H9 (cell line): ENCODE measurements around the gene RABGAP1L. TPM values are rescaled to one million over a fixed set of nuclear protein-coding genes. Genes with fewer than 3 reads are reported as not detected.
"Not testable (repeated sequence)": the region's sequence is repeated elsewhere in the genome, so short reads cannot be mapped to it uniquely, and the experiment has no call there.

Experiments
- DNase-seq: peaks from one replicate; pipeline ENCODE4 v3.0.0-alpha.2; 2017
- H2AFZ ChIP-seq: one replicate; pipeline ENCODE4 v1.6.1; 2013; ENCODE audit warnings: mild to moderate bottlenecking, low read length, control low read depth, moderate library complexity
- H2AK5ac ChIP-seq: 2 replicates; pipeline ENCODE4 v1.6.1; 2013; ENCODE audit warnings: low read length, control low read depth, mixed read lengths; ENCODE audit not compliant: insufficient read length
- H2BK120ac ChIP-seq: one replicate; pipeline ENCODE4 v1.6.1; 2013; ENCODE audit warnings: low read depth, mild to moderate bottlenecking, low read length, control low read depth, inconsistent platforms; ENCODE audit not compliant: poor library complexity, severe bottlenecking
- H2BK12ac ChIP-seq: 2 replicates; pipeline ENCODE4 v1.6.1; 2013; ENCODE audit warnings: low read length, control low read depth, mixed read lengths, low read depth; ENCODE audit not compliant: insufficient read length
- H2BK15ac ChIP-seq: 2 replicates; pipeline ENCODE4 v1.6.1; 2013; ENCODE audit warnings: low read depth, low read length, control low read depth
- H2BK20ac ChIP-seq: one replicate; pipeline ENCODE4 v1.6.1; 2013; ENCODE audit warnings: low read depth, mild to moderate bottlenecking, low read length, control low read depth, inconsistent platforms; ENCODE audit not compliant: poor library complexity, severe bottlenecking
- H2BK5ac ChIP-seq: 2 replicates; pipeline ENCODE4 v1.6.1; 2013; ENCODE audit warnings: low read length, control low read depth, mixed read lengths; ENCODE audit not compliant: insufficient read length
- H3K14ac ChIP-seq: 2 replicates; pipeline ENCODE4 v1.6.1; 2013; ENCODE audit warnings: low read length, control low read depth; ENCODE audit not compliant: insufficient read depth
- H3K18ac ChIP-seq: 2 replicates; pipeline ENCODE4 v1.6.1; 2013; ENCODE audit warnings: low read depth, mild to moderate bottlenecking, mixed read lengths, low read length, control low read depth; ENCODE audit not compliant: insufficient read length
- H3K23ac ChIP-seq: 2 replicates; pipeline ENCODE4 v1.6.1; 2013; ENCODE audit warnings: low read length, control low read depth, mixed read lengths, low read depth; ENCODE audit not compliant: insufficient read length
- H3K23me2 ChIP-seq: 2 replicates; pipeline ENCODE4 v1.6.1; 2013; ENCODE audit warnings: low read depth, mild to moderate bottlenecking, mixed read lengths, low read length, control low read depth; ENCODE audit not compliant: insufficient read length, poor library complexity, severe bottlenecking
- H3K27ac ChIP-seq: 2 replicates; pipeline ENCODE4 v1.5.1; 2013; ENCODE audit warnings: low read length, control low read depth, mixed read lengths, low read depth; ENCODE audit not compliant: insufficient read length
- H3K27me3 ChIP-seq: 2 replicates; pipeline ENCODE4 v1.6.1; 2013; ENCODE audit warnings: low read length, control low read depth, inconsistent platforms; ENCODE audit not compliant: insufficient read depth
- H3K4ac ChIP-seq: 2 replicates; pipeline ENCODE4 v1.6.1; 2013; ENCODE audit warnings: low read depth, mild to moderate bottlenecking, control low read depth, inconsistent platforms, low read length, moderate library complexity
- H3K4me1 ChIP-seq: 2 replicates; pipeline ENCODE4 v1.6.1; 2013; ENCODE audit warnings: low read length, control low read depth, inconsistent platforms; ENCODE audit not compliant: insufficient read depth
- H3K4me2 ChIP-seq: 2 replicates; pipeline ENCODE4 v1.6.1; 2013; ENCODE audit warnings: low read length, control low read depth, mixed read lengths; ENCODE audit not compliant: insufficient read length, insufficient read depth
- H3K56ac ChIP-seq: 2 replicates; pipeline ENCODE4 v1.6.1; 2013; ENCODE audit warnings: low read depth, mild to moderate bottlenecking, mixed read lengths, low read length, control low read depth; ENCODE audit not compliant: insufficient read length
- H3K79me1 ChIP-seq: 2 replicates; pipeline ENCODE4 v1.6.1; 2013; ENCODE audit warnings: low read depth, mild to moderate bottlenecking, moderate library complexity, low read length, control low read depth, inconsistent platforms; ENCODE audit not compliant: insufficient read depth, poor library complexity, severe bottlenecking
- H3K79me2 ChIP-seq: 2 replicates; pipeline ENCODE4 v1.6.1; 2013; ENCODE audit warnings: low read length, control low read depth, inconsistent platforms; ENCODE audit not compliant: insufficient read depth
- H3K9ac ChIP-seq: 2 replicates; pipeline ENCODE4 v1.6.1; 2013; ENCODE audit warnings: low read length, control low read depth, mixed read lengths; ENCODE audit not compliant: insufficient read length; ENCODE audit errors: extremely low read depth
- H3K9me3 ChIP-seq: one replicate; pipeline ENCODE4 v1.6.1; 2013; ENCODE audit warnings: low read depth, low read length, inconsistent platforms; ENCODE audit not compliant: control insufficient read depth
- H3T11ph ChIP-seq: one replicate; pipeline ENCODE4 v1.6.1; 2013; ENCODE audit warnings: mild to moderate bottlenecking, low read length, control low read depth, inconsistent platforms
- H4K20me1 ChIP-seq: one replicate; pipeline ENCODE4 v1.6.1; 2013; ENCODE audit not compliant: control insufficient read depth, insufficient read length, insufficient read depth
- H4K5ac ChIP-seq: 2 replicates; pipeline ENCODE4 v1.6.1; 2013; ENCODE audit warnings: low read depth, mild to moderate bottlenecking, mixed read lengths, low read length, control low read depth; ENCODE audit not compliant: insufficient read length
- H4K8ac ChIP-seq: replicated peaks from 2 replicates; pipeline ENCODE4 v1.6.1; 2013; ENCODE audit warnings: low read length, control low read depth, mixed read lengths, low read depth; ENCODE audit not compliant: insufficient read length
- H4K91ac ChIP-seq: 2 replicates; pipeline ENCODE4 v1.6.1; 2013; ENCODE audit warnings: low read depth, mild to moderate bottlenecking, moderate library complexity, mixed read lengths, low read length, control low read depth; ENCODE audit not compliant: insufficient read length
- H3K27ac Mint-ChIP-seq, 3 experiments: 2 replicates in 2 of 3; 3 replicates in 1 of 3; pipeline ENCODE4 v1.8.0; 2020 to 2021; ENCODE audit warnings: mixed read lengths in 3 of 3, mild to moderate bottlenecking in 1 of 3, moderate library complexity in 1 of 3
- H3K27me3 Mint-ChIP-seq: 2 replicates; pipeline ENCODE4 v1.8.0; 2021; ENCODE audit warnings: low read depth, mild to moderate bottlenecking, moderate library complexity, mixed read lengths
- H3K36me3 Mint-ChIP-seq, 3 experiments: 2 replicates in 2 of 3; 3 replicates in 1 of 3; pipeline ENCODE4 v1.8.0; 2020 to 2021; ENCODE audit warnings: low read depth in 3 of 3, mixed read lengths in 3 of 3; ENCODE audit not compliant: insufficient read depth in 1 of 3
- H3K4me1 Mint-ChIP-seq, 2 experiments: 2 replicates each; pipeline ENCODE4 v1.8.0; 2020; ENCODE audit warnings: mixed read lengths in 2 of 2
- H3K4me3 Mint-ChIP-seq, 2 experiments: 2 replicates in 1 of 2; 3 replicates in 1 of 2; pipeline ENCODE4 v1.8.0; 2020 to 2021; ENCODE audit warnings: mild to moderate bottlenecking in 2 of 2, mixed read lengths in 2 of 2, moderate library complexity in 1 of 2
- H3K9me3 Mint-ChIP-seq, 2 experiments: 2 replicates in 1 of 2; 3 replicates in 1 of 2; pipeline ENCODE4 v1.8.0; 2020; ENCODE audit warnings: mild to moderate bottlenecking in 2 of 2, mixed read lengths in 2 of 2, moderate library complexity in 1 of 2
- WGBS: extraction: QIAGEN DNeasy Blood & Tissue Kit; methylation state at CpG from one replicate; pipeline ENCODE4 v1.1.7; 2013; ENCODE audit warnings: missing lambda C conversion rate, low lambda C conversion rate, mixed read lengths; ENCODE audit not compliant: insufficient read length; ENCODE audit errors: extremely low coverage; 5-methylcytosine and 5-hydroxymethylcytosine counted together
- total RNA-seq: library from RNA; stranded (reverse); gene quantifications from 2 replicates; pipeline ENCODE4 v1.2.1, GENCODE V29; 2021
- TF ChIP-seq, protein P1 (sequence below): fragments of 200-600 bp; sonication (generic); conservative IDR thresholded peaks from 3 replicates; pipeline ENCODE4 v1.8.0; 2021; ENCODE audit warnings: antibody characterized with exemption, mild to moderate bottlenecking

The RABGAP1L gene
- total RNA-seq, 1 experiment from 2014 or later, result 147 TPM

DNA sequence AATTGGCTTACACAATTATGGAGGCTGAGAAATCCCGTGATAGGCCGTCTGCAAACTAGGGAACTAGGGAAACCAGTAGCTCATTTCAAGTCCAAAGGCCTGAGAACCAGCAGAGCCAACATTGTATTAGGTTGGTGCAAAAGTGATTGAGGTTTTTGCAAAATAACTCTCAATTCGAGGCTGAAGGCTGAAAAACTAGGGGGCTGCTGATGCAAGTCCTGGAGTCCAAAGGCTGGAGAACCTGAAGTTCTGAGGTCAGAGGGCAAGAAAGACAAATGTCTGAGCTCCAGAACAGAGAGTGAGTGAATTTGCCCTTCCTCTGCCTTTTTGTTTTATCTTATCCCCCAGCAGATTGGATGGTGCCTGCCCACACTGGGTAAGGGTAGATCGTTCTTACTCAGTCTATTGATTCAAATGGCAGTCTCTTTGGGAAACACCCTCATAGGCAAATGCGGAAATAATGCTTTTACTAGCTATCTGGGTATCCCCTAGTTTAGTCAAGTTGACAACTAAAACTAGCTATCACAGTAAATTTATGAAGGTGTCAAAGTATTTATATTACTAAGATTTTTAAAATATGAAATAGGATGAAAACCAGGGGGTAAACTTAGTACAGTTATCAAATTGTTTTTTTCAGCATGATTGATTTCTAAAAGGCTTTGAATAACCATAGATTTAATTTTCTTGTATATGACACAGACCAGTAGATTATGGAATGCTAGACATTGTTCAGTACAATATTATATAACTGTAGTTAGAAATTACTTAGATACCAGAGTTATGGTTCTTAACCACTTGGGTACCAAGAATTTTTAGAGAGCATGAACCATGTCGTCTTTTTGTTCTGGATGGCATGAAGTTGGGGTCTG, 15.4 kb downstream of the RABGAP1L start:
- H2BK20ac ChIP-seq, result no peak overlapping the region
- no peaks in the 10 kb centered on the region for H3K23me2 ChIP-seq
- no peak overlapping the region for H2BK5ac ChIP-seq
- no peak overlapping the region for H3K56ac ChIP-seq
- H2BK12ac ChIP-seq, result no peak overlapping the region
- no CpG with 5 or more reads among the region's 6 CpGs for WGBS
- Mint-ChIP-seq H3K4me3 (no peak overlapping the region), H3K4me1 (no peaks in the 10 kb centered on the region), H3K9me3 (peaks cover 9 to 15% of the 10 kb centered on the region in 2 experiments; a peak in 4 of 5 replicates), H3K27me3 (no peaks in the 10 kb centered on the region), H3K36me3 (peaks cover 2 to 12% (median 10%) of the 10 kb centered on the region in 3 experiments), H3K27ac (no peak overlapping the region)
- H3K27me3 ChIP-seq, result no peaks in the 10 kb centered on the region
- H3K18ac ChIP-seq, result no peak overlapping the region
- TF ChIP-seq, protein P1, sequence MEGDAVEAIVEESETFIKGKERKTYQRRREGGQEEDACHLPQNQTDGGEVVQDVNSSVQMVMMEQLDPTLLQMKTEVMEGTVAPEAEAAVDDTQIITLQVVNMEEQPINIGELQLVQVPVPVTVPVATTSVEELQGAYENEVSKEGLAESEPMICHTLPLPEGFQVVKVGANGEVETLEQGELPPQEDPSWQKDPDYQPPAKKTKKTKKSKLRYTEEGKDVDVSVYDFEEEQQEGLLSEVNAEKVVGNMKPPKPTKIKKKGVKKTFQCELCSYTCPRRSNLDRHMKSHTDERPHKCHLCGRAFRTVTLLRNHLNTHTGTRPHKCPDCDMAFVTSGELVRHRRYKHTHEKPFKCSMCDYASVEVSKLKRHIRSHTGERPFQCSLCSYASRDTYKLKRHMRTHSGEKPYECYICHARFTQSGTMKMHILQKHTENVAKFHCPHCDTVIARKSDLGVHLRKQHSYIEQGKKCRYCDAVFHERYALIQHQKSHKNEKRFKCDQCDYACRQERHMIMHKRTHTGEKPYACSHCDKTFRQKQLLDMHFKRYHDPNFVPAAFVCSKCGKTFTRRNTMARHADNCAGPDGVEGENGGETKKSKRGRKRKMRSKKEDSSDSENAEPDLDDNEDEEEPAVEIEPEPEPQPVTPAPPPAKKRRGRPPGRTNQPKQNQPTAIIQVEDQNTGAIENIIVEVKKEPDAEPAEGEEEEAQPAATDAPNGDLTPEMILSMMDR, result no peak
- H2BK120ac ChIP-seq, result no peak overlapping the region
- no peak overlapping the region for H2AK5ac ChIP-seq
- no peaks in the 10 kb centered on the region for H3K9me3 ChIP-seq
- H4K91ac ChIP-seq, result no peak overlapping the region
- H3T11ph ChIP-seq, result no peak overlapping the region
- no peak overlapping the region for H3K4ac ChIP-seq
- H3K4me2 ChIP-seq, result no peak overlapping the region
- no peak overlapping the region for H2AFZ ChIP-seq
- H3K27ac ChIP-seq, result no peak overlapping the region
- DNase-seq, result no peak
- H4K8ac ChIP-seq, result no peak overlapping the region
- no peaks in the 10 kb centered on the region for H3K4me1 ChIP-seq
- no peak overlapping the region for H3K9ac ChIP-seq
- H4K20me1 ChIP-seq, result no peaks in the 10 kb centered on the region
- no peak overlapping the region for H2BK15ac ChIP-seq
- H3K79me1 ChIP-seq, result no peaks in the 10 kb centered on the region
- H3K79me2 ChIP-seq, result no peaks in the 10 kb centered on the region
- H4K5ac ChIP-seq, result no peak overlapping the region
- no peak overlapping the region for H3K23ac ChIP-seq
- no peak overlapping the region for H3K14ac ChIP-seq

DNA sequence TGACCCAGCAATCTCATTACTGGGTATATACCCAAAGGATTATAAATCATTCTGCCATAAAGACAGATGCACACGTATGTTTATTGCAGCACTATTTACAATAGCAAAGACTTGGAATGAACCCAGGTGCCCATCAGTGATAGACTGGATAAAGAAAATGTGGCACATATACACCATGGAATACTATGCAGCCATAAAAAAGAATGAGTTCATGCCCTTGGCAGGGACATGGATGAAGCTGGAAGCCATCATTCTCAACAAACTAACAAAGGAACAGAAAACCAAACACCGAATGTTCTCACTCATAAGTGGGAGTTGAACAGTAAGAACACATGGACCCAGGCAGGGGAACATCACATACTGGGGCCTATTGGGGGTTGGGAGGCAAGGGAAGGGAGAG, 19.1 kb downstream of the RABGAP1L start:
- not testable (repeated sequence) for H3T11ph ChIP-seq, H3K4me2 ChIP-seq, H3K27ac Mint-ChIP-seq, H2BK20ac ChIP-seq, H3K14ac ChIP-seq, H3K79me2 ChIP-seq, H2BK12ac ChIP-seq, H3K27me3 ChIP-seq, H3K9ac ChIP-seq, H3K18ac ChIP-seq, H3K23ac ChIP-seq, H3K56ac ChIP-seq, H2BK15ac ChIP-seq, H4K20me1 ChIP-seq, H2AFZ ChIP-seq, H3K4me3 Mint-ChIP-seq, H4K8ac ChIP-seq, H4K5ac ChIP-seq, H3K4me1 ChIP-seq, H3K23me2 ChIP-seq, H2AK5ac ChIP-seq, H3K9me3 ChIP-seq, H3K4me1 Mint-ChIP-seq, DNase-seq, H3K27ac ChIP-seq, H2BK120ac ChIP-seq, H3K4ac ChIP-seq, H3K27me3 Mint-ChIP-seq, H3K79me1 ChIP-seq, H2BK5ac ChIP-seq, H4K91ac ChIP-seq
- Mint-ChIP-seq H3K9me3 (peaks cover 9 to 15% of the 10 kb centered on the region in 2 experiments; a peak in 4 of 5 replicates), H3K36me3 (peaks cover 2 to 12% (median 10%) of the 10 kb centered on the region in 3 experiments)
- WGBS, result no CpG with 5 or more reads among the region's 2 CpGs
